ENCODE measurements around the gene CCDC187.

CCDC187 gene

DNA sequence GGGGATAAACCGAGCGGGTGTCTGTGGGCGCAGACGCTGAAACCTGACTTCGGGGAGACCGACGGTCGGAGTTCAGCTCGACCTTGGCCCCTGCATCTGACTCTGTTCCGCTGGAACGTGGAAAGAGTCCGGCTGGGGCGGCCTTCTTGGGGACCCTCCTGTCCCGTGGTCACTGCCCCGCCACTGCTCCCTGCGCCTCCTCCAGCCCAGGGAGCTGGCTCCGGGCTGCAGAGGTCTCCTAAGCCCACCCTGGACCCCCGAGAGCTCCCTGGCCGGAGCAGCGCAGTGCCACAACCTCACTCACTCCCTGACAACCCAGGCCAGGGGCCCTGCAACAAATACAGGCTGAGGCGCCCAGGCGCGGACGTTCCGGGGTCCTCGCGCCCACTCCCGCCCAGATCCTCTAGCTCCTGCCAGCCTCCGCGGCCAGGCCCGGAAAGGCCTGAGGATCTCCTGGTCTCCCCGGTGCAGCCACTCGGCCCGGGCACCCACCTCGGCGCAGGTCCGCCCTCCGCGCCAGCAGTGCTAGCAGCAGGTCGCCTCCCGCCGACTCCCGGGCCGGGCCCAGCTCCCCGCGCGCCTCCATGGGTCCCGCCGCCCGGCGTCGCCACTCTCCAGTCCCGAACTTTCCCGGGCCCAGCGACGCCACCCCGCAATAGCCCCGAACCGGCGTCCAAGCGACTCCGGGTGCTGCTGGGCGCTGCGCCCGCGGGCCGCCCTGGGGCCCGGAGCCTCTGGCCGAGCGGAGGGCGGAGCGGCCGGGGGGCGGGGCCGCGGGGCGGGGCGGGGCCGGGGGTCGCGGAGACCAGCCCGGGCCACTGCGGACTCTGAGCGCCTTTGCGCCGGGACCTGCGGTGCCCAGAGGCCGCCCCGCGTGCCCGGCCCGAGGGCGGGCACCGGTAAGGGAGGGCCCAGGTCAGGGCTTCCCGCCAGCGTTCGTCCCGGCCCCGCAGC is 101.2 kb downstream of the CCDC187 start:
- no peak overlapping the region for H3K27ac ChIP-seq
- DNase-seq (ENCODE audit: low read depth, low spot score), result no peak

DNA sequence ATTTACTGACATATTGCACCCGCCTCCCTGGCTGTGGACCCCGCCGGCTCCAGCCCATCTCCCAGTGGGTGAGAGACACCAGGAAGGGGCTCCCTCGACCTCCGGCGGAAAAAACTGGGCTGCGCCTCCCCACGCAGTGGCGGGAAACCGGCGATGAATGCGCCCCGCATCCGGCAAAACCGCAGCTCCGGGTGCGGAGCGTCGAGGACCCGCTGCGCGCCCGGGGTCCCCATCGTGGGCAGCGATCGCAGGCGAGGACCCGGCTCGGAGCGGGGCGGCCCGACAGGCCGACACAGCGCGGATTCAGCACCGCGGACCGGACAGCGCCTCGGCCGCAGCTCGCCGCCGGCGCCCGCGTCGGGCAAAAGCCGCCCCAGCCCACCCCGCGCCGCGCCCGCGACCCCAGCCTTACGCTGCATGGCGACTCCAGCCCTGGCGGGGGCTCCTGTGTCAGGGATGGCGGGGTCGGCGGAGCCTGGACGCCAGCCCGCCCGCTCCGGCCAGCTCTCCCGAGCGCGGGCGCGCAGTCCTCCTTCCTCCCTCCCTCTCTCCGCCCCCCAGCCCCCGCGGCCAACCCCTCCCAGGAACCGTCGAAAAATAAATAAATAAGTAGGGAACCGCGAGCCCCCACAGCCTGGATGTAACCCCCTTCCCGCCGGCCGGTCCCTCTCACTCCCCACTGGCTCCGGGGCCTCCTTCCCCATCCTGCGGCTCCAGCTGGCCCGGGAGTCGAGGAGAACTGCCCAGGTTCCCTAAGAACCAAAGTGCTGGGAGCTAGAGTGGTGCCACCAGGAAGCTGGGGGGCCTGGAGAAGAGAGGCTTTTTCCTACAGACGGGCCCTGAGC is 102.1 kb downstream of the CCDC187 start:
- DNase-seq (ENCODE audit: low read depth, low spot score), result no peak
- no peak overlapping the region for H3K27ac ChIP-seq

GRCh38 chr9:136201174-136201573 is 102.7 kb downstream of the CCDC187 start:
- DNase-seq (ENCODE audit: low read depth, low spot score), result no peak

GRCh38 chr9:136200424-136200823 is 103.5 kb downstream of the CCDC187 start:
- H3K27ac ChIP-seq, result no peak overlapping the region
- DNase-seq (ENCODE audit: low read depth, low spot score), result no peak

More at GRCh38 chr9:136201174-136201573, 102.7 kb downstream of the CCDC187 start:
- H3K27ac ChIP-seq, result no peak overlapping the region

All from epithelial cell of prostate (primary cell).